Fibroblast of mammary gland (primary cell): ENCODE measurements around the gene PDLIM7.

ENCODE experiments used
- DNase-seq: peaks from one replicate; pipeline ENCODE4 v3.0.0-alpha.2; 2010; ENCODE audit warnings: low read depth
- H3K4me3 ChIP-seq: 2 replicates; pipeline ENCODE4 v1.5.1; 2011; ENCODE audit warnings: low read depth, mild to moderate bottlenecking, low read length, moderate library complexity; ENCODE audit not compliant: control insufficient read depth
- TF ChIP-seq, protein P1 (sequence below): conservative IDR thresholded peaks from 2 replicates; pipeline ENCODE4 v1.5.1; 2011; ENCODE audit warnings: low read depth, low read length, inconsistent platforms; ENCODE audit not compliant: control insufficient read depth, insufficient read depth

Gene PDLIM7

DNA sequence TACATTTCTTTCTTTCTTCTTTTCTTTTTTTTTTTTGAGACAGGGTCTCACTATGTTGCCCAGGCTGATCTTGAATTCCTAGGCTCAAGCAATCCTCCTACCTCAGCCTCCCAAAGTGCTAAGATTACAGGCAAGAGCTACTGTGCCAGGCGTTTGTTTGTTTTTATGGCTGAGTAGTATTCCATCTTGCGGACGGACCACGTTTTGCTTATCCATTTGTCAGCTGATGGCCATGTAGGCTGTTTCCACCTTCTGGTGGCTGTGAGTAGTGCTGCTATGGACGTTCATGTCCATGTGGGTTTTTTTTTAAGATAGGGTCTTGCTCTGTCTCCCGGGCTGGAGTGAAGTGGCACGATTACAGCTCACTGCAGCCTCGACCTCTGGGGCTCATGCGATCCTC, 9.8 kb upstream of the PDLIM7 start:
- no peak overlapping the region for H3K4me3 ChIP-seq
- TF ChIP-seq, protein P1, sequence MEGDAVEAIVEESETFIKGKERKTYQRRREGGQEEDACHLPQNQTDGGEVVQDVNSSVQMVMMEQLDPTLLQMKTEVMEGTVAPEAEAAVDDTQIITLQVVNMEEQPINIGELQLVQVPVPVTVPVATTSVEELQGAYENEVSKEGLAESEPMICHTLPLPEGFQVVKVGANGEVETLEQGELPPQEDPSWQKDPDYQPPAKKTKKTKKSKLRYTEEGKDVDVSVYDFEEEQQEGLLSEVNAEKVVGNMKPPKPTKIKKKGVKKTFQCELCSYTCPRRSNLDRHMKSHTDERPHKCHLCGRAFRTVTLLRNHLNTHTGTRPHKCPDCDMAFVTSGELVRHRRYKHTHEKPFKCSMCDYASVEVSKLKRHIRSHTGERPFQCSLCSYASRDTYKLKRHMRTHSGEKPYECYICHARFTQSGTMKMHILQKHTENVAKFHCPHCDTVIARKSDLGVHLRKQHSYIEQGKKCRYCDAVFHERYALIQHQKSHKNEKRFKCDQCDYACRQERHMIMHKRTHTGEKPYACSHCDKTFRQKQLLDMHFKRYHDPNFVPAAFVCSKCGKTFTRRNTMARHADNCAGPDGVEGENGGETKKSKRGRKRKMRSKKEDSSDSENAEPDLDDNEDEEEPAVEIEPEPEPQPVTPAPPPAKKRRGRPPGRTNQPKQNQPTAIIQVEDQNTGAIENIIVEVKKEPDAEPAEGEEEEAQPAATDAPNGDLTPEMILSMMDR, result peak; percentile 27
- DNase-seq, result peak; percentile 34

DNA sequence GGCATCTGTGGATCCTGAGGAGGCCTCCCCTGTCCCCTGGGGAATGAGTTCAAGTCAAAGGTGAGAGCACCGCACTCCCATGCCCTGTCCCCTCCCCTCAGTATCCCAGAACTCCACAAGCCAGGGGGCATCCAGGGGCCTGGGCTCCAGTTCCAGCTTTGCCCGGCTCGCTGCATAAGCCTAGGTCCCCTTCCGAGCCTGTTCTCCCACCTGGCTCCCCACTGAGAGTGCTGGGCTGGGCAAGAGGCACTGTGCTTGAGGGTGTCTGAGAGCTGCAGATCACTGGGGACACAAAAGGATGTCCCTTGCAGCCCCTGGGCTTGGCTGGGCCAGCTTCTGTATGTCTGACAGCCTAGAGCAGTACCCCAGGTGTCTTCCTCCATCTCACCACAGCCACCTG, 7.7 kb upstream of the PDLIM7 start:
- H3K4me3 ChIP-seq, result no peak overlapping the region
- no peak for DNase-seq
- TF ChIP-seq, protein P1, result no peak

DNA sequence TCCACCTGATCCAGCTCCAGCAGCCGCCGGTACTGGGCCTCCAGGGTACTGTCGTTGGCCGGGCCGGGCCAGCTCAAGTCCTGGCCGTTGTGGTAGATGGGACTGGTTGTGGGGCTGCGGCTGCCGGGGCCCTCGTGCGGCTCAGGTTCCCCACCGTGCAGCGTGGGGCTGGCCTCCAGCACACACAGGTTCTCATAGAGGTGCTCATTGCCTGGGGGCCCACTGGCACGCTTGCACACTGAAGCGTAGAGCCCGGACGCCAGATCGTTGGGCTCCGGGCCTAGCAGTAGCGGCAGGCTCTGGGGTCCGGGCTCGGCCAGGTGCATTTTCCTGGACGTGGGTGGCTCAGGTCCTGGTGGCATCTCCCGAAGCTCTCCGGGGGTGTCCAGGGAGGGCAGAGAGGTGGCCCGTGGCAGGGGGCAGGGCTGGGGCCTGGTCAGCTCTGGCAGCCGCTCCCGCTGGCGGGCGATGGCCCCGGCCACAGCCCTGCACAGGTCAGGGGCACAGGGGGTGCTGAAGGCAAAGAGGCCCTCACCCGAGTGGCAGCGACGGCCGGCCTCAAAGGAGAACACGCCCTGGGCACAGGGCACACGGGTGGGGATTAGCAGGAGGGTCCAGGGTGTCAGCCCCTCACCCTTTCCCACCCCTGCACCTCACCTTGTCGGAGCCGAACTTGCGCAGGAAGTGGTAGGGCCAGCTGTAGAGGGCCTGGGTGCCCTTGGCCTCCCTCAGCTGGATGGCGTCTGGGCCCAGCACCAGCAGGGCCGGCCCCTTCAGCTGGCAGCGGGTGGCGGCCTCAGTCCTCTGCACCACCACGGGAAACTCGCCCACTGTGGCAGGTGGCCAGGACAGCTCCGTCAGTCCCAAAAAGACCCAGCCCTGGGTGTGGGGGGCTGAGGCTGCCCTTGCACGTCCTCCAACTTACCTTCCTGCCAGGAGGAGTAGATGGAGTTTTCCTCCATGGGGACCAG, 7.0 kb upstream of the PDLIM7 start:
- TF ChIP-seq, protein P1, result no peak
- H3K4me3 ChIP-seq, result no peak overlapping the region
- no peak for DNase-seq

DNA sequence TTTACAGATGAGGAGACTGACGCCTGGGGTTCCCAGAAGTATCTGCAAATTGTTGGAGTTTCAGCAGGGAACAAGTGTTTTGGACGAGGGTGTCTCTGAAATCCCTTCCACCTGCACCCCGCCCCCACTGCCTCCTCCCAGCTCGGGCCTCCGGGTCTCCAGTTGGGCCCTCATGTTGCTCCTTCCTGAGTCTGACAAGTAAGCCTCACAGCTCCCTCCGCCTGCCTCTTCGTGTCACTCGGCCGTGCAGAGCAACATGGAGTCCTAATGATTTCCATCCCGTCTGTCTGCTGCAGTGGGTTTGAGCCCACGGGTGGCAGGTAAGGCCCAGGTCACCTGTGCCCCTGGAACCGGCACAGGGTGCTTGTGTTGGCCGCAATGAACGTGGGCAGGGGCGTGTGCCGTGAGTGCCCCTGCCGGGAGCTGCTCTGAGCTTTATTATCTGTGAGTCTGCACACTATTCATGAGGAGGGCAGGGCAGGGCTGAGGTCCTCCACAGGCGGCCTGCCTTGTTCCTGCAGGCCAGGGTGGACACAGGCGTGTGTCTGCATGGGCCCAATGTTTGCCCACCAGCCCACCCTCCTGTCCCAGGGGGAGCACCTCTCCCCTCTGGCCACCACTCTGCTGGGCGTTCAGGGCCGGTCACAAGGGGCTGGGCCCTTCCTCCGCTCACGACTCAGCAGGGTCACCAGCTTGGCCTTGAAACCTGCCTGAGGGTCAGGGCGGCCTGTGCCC, 6.1 kb upstream of the PDLIM7 start:
- TF ChIP-seq, protein P1, result no peak
- no peak for DNase-seq
- no peak overlapping the region for H3K4me3 ChIP-seq

DNA sequence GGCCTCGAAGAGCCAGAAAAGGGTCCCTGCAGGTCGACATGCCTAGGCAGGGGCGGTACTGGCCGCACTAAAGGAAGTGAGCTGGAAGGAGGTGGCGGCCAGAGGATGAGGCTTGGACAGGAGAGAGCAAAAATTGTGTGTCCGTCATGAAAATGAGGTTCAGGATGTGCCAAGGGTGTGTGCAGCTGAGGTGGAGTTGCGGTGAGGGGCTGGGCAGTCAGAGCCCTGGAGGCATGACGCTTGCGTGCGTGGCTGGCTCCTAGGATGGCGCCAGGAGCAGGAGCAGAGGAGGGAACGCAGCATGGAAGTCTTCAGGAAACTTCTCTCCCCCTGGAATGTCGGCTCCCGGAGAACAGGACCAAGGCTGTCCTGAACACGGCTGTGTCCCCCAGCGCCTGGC, 5.5 kb upstream of the PDLIM7 start:
- no peak for DNase-seq
- H3K4me3 ChIP-seq, result no peak overlapping the region
- TF ChIP-seq, protein P1, result no peak

DNA sequence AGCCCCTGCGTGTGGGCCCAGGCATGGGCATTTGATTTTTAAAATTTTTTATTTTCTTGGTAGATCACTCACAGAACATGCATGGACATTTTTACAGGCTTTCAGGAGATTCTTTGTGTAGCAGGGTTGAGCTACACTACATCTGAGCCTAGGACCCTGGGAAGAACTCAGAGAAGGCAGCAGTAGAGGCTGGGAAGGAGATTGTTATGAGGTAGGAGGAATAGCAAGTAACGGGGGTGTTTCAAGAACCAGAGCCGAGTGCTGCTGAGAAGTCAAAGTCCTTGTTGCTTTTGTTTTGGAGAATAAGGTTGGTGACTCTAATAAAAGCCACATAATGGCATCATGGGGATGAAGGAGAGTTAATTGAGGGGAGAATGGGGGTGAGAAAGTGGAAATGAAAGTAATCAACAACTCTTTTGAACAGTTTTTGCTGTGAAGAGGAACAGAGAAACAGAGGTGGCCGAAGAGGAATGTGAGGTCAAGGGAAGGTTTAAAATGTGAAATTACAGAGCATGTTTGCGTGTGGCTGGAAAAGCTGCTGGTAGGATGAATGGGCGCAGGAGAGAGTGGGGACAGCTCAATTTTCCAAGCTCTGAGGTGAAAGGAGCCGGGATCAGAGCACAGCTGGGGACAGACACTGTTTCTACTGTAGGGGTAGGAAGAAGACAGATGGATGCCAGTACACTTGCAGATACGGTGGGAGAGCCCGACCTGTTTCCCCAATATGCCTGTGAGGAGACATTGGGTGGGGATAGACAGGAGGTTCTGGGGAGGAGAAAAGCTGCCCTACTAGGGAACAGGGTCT, 4.7 kb upstream of the PDLIM7 start:
- TF ChIP-seq, protein P1, result no peak
- no peak for DNase-seq
- no peak overlapping the region for H3K4me3 ChIP-seq
